Gastrocnemius medialis (tissue), 4 donors: ENCODE results near the gene ANKRD36C.
"Not testable (repeated sequence)": the region's sequence is repeated elsewhere in the genome, so short reads cannot be mapped to it uniquely, and the experiment has no call there.

Experiments
- CTCF ChIP-seq, 5 experiments: fragments of 450-650 bp in 3 of 5; fragments of 200-600 bp in 2 of 5; sonication (generic) in 2 of 5; IDR thresholded peaks in 4 of 5; conservative IDR thresholded peaks in 1 of 5; 1 replicate in 4 of 5; 2 replicates in 1 of 5; pipeline ENCODE4 v1.5.1; 2016 to 2019; ENCODE audit warnings: antibody characterized with exemption in 5 of 5, mild to moderate bottlenecking in 3 of 5, moderate library complexity in 3 of 5
- POLR2A ChIP-seq, 2 donors: fragments of 450-650 bp; IDR thresholded peaks; one replicate each; pipeline ENCODE4 v1.6.1; 2017; ENCODE audit warnings: antibody characterized with exemption in 2 of 2, mild to moderate bottlenecking in 2 of 2, moderate library complexity in 2 of 2

GRCh38 chr2:95799147-95799889 is 192.3 kb downstream of the ANKRD36C start:
- TF ChIP-seq CTCF (IDR thresholded peaks at IDR 0.05 in 4 of 5, conservative IDR thresholded peaks at IDR 0.05 in 1 of 5); POLR2A (IDR thresholded peaks at IDR 0.05): not testable (repeated sequence)
